ENCODE measurements around the gene KRT9.
"Not testable (repeated sequence)": the region's sequence is repeated elsewhere in the genome, so short reads cannot be mapped to it uniquely, and the experiment has no call there.

The KRT9 gene

DNA sequence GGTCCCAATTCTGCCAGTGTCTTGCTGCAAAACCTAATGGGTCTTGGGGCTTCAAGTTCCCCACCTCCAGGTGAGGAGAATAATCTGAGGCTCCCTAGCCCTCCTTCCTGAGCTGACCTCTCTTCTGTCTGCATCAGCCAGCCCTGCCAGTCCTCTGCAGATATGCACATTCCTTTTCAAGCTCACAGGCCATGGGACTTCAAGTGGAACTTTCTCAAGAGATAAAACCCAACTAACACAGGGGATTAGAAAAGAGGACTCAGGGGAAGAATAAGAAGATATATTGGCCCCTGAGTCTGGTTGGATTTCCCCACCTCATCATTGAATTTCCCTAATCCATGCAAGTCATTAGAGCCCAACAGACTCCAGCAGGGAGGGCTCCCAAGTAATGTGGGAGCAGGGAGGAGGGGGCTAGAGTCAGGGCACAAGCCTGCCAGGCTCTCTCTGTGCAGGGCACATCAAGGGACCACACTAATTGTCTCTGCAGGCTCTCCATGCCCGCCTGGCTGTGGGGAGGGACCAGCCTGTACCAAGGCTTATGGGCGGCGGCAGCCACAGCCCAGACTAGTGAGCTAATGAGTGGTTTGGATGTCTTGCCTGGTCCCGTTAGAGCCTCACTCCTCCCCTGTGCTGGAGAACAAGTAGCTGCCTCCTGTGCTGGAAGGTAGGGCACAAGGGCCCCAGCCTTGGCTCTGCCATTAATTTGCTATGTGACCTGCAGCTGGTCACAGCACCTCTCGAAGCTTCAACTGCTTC lies 13.6 kb upstream of the KRT9 start:
- no peak overlapping the region for H3K4me3 ChIP-seq (ENCODE audit: low read length)
- TF ChIP-seq, protein P1, sequence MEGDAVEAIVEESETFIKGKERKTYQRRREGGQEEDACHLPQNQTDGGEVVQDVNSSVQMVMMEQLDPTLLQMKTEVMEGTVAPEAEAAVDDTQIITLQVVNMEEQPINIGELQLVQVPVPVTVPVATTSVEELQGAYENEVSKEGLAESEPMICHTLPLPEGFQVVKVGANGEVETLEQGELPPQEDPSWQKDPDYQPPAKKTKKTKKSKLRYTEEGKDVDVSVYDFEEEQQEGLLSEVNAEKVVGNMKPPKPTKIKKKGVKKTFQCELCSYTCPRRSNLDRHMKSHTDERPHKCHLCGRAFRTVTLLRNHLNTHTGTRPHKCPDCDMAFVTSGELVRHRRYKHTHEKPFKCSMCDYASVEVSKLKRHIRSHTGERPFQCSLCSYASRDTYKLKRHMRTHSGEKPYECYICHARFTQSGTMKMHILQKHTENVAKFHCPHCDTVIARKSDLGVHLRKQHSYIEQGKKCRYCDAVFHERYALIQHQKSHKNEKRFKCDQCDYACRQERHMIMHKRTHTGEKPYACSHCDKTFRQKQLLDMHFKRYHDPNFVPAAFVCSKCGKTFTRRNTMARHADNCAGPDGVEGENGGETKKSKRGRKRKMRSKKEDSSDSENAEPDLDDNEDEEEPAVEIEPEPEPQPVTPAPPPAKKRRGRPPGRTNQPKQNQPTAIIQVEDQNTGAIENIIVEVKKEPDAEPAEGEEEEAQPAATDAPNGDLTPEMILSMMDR (conservative IDR thresholded peaks at IDR 0.05; ENCODE audit: low read length) = no peak
- DNase-seq (ENCODE audit: low read depth) = no peak

DNA sequence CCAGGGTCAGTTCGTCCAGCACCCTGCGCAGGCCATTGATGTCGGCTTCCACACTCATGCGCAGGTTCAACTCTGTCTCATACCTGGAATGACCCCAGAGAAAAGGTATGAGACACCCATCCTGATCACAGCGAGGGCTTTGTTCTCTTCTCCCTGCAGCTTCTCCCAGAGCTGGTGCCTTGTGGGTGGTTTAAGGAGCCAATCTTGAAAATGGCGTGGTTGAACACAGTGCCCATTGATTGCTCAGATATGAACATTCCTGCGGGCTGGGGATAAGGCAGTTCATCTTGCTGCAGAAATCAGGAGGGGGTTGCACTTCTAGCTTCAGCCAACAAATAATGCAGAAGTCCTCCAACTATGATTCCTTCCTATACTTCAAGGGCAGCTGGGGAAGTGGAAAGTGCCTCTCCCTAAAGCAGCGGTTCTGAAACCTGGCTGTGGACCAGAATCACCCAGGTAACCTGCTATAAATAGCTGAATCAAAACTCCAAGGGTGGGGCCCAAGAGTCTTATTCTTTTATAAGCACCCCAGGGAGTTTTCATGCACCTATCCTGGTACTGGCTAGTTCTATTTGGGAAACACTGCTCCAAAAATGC lies 12.6 kb upstream of the KRT9 start:
- DNase-seq (ENCODE audit: low read depth); H3K4me3 ChIP-seq (ENCODE audit: low read length): not testable (repeated sequence)

DNA sequence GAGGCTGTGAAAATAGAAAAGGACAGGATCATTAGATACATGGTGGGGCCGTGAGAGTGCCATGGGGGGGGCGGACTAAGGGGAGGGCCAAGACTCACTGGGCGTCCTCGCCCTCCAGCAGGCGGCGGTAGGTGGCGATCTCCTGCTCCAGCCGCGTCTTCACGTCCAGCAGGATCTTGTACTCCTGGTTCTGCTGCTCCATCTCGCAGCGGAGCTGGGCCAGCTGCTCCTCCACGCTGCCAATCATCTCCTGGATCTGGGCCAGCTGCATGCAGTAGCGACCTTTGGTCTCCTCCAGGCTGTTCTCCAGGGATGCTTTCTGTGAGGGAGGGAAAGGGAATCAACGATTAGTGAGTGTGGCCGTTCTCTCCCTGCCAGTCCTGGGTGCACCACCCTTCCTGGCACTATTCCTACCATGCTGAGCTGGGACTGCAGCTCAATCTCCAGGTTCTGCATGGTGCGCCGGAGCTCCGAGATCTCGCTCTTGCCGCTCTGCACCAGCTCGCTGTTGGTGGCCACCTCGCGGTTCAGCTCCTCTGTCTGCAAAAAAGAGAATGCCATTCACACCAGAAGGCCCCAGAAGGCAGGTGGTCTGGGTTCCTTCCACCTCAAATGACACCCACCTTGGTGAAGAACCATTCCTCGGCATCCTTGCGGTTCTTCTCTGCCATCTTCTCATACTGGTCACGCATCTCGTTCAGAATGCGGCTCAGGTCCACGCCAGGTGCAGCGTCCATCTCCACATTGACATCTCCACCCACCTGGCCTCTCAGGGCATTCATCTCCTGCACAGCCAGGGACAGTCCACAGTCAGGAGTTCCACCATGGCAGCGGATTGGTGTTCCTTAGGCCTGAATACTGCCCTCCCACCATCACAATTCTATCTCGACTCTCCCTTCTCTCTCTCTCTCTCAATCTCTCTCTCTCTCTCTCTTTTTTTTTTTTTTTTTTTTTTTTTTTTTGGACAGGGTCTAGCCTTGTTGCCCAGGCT lies 11.6 kb upstream of the KRT9 start:
- no peak overlapping the region for H3K4me3 ChIP-seq (ENCODE audit: low read length)
- TF ChIP-seq, protein P1 (conservative IDR thresholded peaks at IDR 0.05; ENCODE audit: low read length) = no peak
- no peak for DNase-seq (ENCODE audit: low read depth)

DNA sequence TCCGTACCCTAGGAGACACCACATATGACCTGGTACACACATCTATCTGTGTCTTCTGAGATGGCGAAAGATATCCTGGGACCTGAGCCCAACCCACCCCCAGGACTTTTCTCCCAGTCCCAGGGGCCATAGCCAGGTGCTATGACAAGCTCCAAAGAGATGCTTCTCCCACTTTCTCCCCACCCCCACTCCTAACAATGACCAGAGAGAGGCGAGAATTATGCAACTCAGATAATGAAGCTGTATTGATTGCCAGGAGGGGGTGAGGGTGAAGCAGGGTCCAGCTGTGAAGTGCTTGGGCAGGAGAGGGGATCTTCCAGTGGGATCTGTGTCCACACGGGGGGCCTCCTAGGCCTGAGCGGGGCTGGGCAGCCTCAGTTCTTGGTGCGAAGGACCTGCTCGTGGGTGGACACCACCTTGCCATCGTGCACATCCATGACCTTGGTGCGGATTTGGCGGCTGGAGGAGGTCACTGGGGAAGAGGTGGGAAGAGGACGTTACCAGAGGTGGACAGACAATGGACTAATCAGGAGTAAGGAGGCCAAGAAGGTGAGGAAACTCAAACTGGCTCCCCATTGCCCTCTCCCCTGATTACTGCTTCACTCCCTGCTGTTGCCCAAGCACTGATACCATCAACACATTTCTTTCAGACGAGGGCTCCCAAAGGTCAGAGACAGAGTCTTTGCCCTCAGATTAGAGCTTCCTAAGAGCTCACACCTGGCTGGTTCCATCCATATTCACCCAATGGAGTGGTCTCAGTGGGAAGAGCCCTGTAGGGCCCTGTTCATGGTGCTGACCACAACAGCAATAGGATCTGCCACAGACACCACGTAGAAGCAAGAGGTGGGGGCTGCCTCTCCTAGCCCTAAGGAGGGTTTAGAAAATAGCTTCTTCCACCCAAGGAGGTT lies 10.5 kb upstream of the KRT9 start:
- not testable (repeated sequence) for DNase-seq (ENCODE audit: low read depth); H3K4me3 ChIP-seq (ENCODE audit: low read length)

DNA sequence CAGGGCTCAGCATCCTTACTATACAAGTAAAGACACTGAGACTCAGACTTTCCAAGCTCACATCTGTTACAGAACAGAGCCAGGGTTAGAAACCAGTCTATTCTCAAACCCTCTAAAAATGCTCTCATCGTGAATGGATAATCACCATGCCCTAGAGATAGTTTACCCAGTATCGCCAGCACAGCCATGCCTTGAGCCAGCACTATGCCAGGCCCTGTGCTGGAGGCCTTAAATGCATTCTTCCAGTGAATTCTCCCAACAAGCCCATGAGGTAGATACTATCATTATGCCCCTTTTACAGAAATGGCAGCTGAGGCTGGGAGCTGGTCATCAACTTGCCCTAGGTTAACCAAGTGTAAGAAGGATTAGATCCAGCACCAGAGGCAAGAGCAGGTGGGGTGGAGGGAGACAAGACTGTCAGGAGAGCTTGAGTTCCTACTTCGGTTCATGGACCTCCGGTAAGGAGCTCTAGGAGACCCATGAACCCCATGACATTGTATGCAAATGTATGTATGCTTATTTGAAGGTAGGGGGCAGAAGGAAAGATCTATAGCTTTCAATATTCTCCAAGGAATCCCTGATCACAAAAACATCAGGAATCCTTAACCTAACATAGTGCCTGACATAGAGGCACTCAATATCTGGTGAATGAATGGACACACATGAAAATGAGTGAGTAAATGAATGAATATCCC lies 9.7 kb upstream of the KRT9 start:
- DNase-seq (ENCODE audit: low read depth) = no peak
- TF ChIP-seq, protein P1 (conservative IDR thresholded peaks at IDR 0.05; ENCODE audit: low read length) = no peak
- no peak overlapping the region for H3K4me3 ChIP-seq (ENCODE audit: low read length)

DNA sequence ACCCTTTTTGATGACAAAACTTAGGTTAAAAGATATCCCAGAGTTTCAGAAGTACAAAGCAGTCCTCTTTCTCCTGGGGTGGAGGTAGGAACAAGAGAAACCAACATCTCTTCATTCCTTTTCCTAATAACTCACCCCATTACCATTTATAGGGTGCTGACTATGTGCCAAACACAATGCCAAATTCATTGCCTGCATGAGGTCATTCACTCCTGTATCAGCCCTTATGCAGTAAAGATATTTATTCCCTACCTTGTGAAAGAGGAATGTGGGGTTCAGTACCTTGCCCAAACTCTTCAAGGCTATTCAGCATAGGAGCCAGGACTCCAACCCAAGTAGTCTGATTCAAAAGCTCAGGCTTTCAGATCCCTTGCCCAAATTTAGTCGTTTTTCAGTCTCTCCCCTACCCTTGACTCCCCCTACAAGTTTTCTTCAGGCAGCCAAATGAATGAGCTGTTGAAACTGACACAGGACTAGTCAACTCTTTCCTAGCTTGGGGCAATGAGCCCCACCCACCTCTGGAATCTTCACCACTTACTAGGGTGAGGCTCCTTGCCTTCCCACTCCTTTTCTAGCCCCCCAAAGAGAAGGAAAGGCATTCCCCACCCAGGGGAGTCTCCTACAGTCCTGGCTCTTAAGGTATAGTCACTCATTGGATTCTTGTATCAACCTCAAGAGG lies 9.0 kb upstream of the KRT9 start:
- no peak overlapping the region for H3K4me3 ChIP-seq (ENCODE audit: low read length)
- DNase-seq (ENCODE audit: low read depth) = no peak
- TF ChIP-seq, protein P1 (conservative IDR thresholded peaks at IDR 0.05; ENCODE audit: low read length) = no peak

DNA sequence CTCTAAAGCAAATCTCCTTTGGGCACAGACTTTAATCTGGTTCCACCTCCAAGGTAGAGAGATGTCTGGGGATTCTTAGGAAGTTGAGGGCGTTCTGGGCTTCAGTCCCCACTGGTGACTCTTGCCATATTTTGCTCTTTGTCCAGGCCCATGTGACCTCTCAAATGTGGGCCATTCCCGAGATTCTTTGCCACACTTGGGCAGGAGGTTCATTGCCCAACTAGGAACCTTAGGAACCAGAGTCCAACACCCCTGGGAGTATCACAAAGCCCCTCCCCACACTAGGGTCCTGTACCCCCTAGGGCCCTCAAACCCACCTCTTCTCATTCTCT lies 8.4 kb upstream of the KRT9 start:
- H3K4me3 ChIP-seq (ENCODE audit: low read length) = no peak overlapping the region
- no peak for DNase-seq (ENCODE audit: low read depth)
- TF ChIP-seq, protein P1 (conservative IDR thresholded peaks at IDR 0.05; ENCODE audit: low read length) = no peak
